ENCODE results near the gene CHMP2A.

Gene CHMP2A

DNA sequence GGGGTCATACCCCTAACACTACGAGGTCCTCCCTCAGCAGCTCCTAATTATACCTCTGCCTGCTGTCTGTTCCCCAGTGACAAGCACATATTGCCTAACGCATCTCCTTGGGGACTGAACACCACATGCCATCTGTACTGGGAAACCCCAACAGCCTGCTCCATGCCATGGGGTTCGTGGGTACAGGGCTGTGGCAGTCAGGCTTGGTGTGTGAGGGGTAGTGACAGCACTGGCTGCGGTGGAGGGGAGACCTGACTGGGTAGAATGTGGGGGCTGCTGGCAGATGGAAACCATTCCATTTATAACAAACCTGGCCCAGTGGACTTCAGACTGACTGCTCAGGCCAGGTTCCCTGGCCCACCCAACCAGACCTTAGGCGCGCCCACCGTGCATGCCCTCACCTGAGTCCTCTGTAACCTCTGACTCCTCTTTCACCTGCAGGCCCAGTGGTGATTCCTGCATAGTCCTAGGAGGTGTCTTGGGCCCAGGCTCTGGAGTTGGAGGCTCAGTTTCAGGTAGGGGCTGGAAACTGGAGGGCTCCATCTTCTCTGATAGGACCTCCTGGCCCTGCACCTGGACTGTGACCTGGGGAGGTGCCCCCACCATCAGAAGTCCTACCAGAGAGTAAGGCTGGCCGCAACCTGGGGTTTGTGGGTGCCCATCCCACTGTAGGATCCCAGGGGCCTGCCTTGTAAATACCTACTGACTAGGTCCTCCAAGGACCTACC, 15.2 kb upstream of the CHMP2A start:
- no peak for DNase-seq

- DNase-seq, result no peak
Observed at GRCh38 chr19:58569191-58569942, 14.5 kb upstream of the CHMP2A start.

DNA sequence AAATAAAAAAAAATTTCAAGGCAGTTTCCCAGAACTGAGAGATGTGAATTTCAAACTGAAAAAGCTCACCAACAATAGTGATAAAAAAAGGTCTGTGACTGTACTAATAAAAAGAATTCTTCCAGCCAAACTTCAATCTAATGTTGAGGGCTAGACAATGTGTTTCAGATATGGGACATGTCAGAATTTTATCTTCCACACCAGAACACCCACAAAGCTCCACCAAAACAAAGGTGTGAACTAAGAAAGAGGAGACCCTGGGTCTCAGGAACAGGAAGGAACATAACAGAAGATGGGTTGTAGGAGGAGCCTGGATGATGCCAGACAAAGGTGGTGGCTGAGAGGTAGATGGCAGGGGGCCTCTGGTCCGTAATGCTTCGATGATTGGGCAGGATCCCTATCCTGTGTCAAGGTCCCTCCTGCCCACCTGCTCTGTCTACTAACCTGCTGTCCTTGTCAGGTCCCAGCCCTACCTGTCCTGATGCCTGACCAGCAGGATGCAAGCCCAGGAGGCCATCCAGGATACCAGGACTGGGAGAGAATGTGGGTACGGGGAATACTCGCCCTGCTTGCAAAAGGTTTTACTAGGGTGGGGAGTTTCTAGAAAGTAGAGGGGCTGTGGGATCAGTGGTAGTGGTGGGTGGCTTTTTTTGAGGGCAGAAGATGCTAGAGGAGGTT, 13.7 kb upstream of the CHMP2A start:
- no peak for DNase-seq

- DNase-seq, result no peak
Observed at GRCh38 chr19:58566989-58567388, 12.1 kb upstream of the CHMP2A start.

DNA sequence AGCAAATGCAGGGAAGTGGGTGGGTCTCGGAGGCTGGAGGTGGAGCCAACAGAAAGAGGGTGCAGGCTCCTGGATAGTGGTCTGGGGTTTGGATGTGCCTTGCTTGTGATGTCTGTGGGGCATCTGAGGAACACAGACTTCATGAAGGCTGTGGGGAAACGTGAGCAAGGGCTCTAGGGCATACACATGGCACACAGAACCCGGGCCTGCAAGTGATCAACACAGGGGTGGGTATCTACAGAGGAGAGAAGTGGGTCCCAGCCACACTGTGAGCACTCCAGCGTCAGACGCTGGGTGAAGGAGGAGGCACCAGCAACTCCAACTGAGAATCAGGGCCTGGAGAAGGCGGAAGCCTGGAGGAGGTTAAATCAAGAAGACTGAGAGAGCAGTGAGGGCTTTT, 8.9 kb upstream of the CHMP2A start:
- DNase-seq, result no peak

DNA sequence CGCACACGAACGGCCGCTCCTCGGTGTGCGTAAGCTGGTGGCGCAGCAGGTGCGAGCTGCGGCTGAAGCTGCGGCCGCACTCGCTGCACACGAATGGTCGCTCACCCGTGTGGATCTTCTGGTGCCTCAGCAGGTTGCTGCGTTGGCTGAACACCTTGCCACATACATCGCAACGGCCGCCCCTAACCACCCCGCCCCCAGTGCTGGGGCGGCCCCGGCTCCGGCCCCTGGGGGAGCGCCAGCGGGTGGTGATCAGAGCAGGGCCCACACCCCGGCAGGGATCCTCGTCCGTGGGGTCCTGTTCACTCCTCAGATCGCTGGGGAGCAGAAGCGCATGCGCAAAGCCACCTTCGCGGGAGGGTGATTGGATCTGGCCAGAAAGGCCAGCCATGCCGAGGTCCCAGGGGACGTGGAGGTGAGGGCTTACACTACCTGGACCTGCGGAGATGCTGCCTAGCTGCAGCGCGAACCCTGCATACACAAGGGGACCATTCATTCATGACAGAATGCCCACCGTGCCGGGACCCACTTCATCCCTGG, 8.2 kb upstream of the CHMP2A start:
- no peak for DNase-seq

DNA sequence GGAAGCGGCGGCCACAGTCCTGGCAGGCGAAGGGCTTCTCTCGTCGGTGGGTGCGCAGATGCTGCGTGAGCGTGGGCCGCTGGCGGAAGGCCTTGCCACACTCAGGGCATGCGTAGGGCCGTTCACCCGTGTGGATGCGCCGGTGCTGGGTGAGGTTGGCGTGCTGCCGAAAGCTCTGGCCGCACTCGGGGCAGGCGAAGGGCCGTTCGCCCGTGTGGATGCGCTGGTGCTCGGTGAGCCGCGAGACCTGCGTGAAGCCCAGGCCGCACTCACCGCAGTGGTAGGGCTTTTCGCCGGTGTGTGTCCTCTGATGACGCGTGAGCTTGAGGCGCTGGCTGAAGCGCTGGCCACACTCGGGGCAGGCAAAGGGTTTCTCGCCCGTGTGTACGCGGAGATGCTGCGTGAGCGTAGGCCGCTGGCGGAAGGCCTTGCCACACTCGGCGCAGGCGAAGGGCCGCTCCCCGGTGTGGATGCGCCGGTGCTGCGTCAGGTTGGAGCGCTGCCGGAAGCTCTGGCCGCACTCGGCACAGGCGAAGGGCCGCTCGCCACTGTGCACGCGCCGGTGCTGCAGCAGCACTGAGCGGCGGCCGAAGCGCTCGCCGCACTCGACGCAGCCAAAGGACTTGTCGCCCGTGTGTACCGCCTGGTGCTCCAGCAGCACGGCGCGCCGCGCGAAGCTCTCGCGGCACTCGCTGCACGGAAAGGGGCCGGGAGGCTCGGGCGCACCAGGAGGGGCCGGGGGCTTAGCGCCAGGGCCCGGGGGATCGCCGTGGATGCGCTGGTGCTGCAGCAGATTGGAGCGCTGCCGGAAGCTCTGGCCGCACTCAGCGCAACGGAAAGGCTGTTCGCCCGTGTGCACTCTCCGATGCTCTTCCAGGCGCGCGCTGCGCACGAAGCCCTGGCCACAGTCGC, 7.5 kb upstream of the CHMP2A start:
- no peak for DNase-seq

GRCh38 chr19:58561373-58562121, 6.6 kb upstream of the CHMP2A start:
- no peak for DNase-seq

GRCh38 chr19:58560921-58561320, 6.0 kb upstream of the CHMP2A start:
- no peak for DNase-seq

DNA sequence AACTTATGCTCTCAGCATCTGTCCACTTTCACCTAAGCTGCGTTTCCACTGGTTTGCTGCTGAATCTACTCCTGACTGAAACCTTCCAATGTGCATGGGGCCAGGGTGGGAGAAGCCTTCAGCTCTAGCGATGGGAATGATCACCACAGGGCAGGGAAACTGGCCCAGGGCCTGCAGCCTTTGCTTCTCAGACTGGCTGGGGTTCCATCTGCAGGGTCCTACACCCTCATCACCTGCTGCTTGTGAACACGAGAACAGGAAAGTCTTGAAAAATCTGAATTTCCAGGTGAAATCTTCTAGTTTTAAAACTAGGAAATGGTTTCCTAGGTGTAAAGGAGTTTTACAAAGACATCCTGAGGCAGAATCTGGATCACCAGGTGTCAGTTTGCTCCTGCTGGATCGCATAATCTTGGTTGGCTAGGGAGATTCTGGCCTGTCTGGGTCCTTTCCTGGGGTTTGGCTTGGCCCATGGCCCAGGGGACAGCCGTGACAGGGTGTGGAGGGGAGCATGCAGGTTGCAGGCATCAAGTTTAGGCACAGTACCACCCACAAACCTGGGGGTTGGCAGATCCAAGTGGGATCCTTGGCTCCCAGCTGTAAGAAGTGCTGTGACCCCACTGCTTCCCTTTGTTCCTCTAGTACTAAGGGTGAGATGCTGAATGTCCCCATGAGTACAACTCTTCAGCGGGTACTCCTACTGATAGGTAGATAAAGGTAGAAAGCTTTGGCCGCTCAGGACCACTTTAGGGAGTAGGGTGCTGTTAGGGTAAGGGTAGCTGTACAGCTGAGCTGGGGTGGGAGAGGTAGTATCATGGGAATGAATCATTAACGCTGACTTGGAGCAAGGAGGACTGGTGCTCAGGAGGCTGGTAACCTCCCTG, 5.3 kb upstream of the CHMP2A start:
- no peak for DNase-seq

- no peak for DNase-seq
Observed at GRCh38 chr19:58559275-58560006, 4.5 kb upstream of the CHMP2A start.

GRCh38 chr19:58558623-58559274, 3.8 kb upstream of the CHMP2A start:
- no peak for DNase-seq

GRCh38 chr19:58558066-58558622, 3.2 kb upstream of the CHMP2A start, which contains the start of gene UBE2M:
UBE2M (minus strand) TSS chr19:58558611; CDS start chr19:58558381, 230 bp downstream.
- no peak for DNase-seq

- no peak for DNase-seq
Observed at GRCh38 chr19:58557221-58558065, 2.5 kb upstream of the CHMP2A start.

DNA sequence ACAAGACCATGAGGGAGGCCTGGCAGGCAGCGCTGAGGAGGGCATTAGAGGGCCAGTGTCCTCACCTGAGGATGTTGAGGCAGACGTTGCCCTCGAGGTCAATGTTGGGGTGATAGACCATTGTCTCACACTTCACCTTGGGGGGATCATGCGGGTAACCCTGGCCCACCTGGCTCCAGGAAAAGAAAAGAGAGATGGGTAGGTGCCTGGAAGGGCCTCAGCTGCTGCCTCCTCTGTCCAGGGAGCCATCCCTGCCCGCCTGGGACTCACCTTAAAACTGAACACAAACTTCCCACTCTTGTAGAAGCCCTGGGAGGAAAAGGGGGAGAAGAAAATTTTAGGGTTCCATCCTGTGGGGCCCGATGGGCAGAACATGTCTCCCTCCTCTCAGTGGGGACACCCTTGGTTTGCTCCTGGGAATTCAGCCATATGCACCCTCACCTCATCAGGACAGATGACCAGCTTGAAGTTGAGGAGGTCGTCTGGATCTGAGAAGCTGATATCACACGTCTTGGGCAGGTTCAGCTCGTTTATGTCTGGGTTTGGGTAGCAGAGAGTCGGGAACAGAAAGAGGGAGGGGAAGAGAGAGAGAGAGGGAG, 1.8 kb upstream of the CHMP2A start:
- no peak for DNase-seq

DNA sequence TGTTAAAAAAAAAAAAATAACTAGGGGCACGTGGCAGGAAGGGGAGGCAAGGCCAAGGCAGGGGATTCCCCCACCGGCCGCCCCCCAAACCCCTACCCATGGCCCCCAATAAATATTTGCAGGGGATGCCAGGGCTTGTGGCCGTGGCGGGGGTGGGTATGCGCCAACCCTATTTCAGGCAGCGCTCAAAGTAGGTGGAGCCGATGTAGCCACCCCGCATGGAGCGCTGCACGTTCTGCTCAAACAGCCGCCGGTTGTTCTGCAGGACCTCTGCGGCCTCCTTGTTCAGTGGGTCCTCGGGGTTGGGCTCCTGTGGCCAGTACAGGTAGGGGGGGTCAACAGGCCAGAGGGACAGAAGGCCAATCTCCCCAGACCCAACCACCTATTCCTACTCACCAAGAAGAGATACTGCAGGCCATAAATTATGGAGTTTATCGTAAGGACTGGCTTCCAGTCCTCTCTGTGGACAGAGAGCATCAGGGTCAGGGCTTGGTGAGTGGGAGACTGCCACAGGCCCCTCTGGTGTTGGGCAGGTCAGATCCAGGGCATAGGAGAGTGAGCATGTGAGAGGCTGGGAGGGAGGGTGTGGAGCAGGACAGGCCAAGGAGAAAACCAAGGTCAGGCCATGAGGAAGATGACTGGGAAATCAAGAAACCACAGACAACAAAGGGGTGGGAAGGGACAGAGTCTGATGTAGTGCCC, 1.2 kb upstream of the CHMP2A start:
- no peak for DNase-seq

GRCh38 chr19:58555369-58555885, 522 bp upstream of the CHMP2A start:
- no peak for DNase-seq
